ENCODE data around the gene NPAS4. TPM values are rescaled to one million over a fixed set of nuclear protein-coding genes. Genes with fewer than 3 reads are reported as not detected.

The NPAS4 gene
- 1.6 and 1.8 TPM in 2 replicates for total RNA-seq (2021)
- long read RNA-seq, partial matches to known transcripts = 1 of 1 reads
- long read RNA-seq, other reads (novel, unspliced or antisense) = 0 of 1 reads

DNA sequence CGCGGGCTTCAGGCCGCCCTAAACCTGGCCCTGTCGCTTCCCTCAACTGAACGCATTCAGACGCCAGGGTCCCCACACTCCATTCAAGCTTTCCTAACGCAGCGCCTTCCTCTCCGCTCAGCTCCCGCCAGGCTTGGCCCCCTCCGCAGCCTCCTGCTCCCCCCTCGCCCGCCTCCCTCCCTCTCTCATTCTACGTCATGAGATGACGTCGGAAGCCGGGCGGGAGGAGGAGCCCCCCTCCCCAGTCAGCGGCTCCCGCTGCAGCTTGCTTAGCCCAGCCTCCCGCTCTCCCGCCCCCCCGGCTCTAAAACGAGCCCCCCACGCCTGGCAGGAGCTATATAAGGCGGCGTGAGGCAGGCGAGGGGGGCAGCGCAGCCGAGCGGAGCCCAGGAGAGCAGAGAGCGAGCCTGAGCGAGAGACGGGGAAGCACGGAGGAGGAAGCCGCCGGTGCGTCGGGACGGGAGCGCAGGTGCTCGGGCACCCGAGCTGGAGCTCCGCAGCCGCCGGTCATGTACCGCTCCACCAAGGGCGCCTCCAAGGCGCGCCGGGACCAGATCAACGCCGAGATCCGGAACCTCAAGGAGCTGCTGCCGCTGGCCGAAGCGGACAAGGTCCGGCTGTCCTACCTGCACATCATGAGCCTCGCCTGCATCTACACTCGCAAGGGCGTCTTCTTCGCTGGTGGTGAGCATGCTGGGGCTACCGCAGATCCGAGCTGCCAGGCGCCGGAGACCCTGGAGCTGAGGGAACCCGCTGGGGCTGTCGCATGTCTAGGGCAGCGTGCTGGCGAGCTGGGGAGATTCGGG lies at the start of gene NPAS4:
Gene NPAS4 (plus strand): TSS at position 365 of the 806 bp plus-strand sequence. CDS start 145 bp downstream, at position 510.
- H3K23me2 ChIP-seq (ENCODE audit: insufficient read length, low read depth, low read length, poor library complexity, severe bottlenecking) = peaks cover 18% of the 10 kb centered on the region
- DNase-seq = peak; percentile 45
- Mint-ChIP-seq H3K4me1 (peaks cover 41 to 42% of the 10 kb centered on the region in 2 experiments), H3K9me3 (no peaks in the 10 kb centered on the region; a peak in 1 of 5 replicates), H3K27ac (no peak within 1 kb of the TSS), H3K36me3 (ENCODE audit: insufficient read depth in 1 of 3, low read depth in 3 of 3) (peaks cover 4 to 7% (median 6%) of the 10 kb centered on the region in 3 experiments; a peak in 5 of 7 replicates), H3K27me3 (ENCODE audit: low read depth) (peaks cover 36% of the 10 kb centered on the region), H3K4me3 (peak within 1 kb of the TSS; percentile 60 to 79)
- H3K4me2 ChIP-seq (ENCODE audit: insufficient read depth, insufficient read length, low read length) = peak within 1 kb of the TSS; percentile 86
- peak within 1 kb of the TSS; percentile 55 for H3K18ac ChIP-seq (ENCODE audit: insufficient read length, low read depth, low read length)
- H3K9me3 ChIP-seq (ENCODE audit: control insufficient read depth, low read depth, low read length) = no peaks in the 10 kb centered on the region
- H2BK120ac ChIP-seq (ENCODE audit: low read depth, low read length, poor library complexity, severe bottlenecking) = no peak within 1 kb of the TSS
- peaks cover 19% of the 10 kb centered on the region; the same call in 1 of the 2 replicates for H3K27me3 ChIP-seq (ENCODE audit: insufficient read depth, low read length)
- no peaks in the 10 kb centered on the region for H4K20me1 ChIP-seq (ENCODE audit: control insufficient read depth, insufficient read depth, insufficient read length)
- no peak for TF ChIP-seq CTCF (conservative IDR thresholded peaks at IDR 0.05)
- H4K91ac ChIP-seq (ENCODE audit: insufficient read length, low read depth, low read length) = no peak within 1 kb of the TSS
- H2BK20ac ChIP-seq (ENCODE audit: low read depth, low read length, poor library complexity, severe bottlenecking) = no peak within 1 kb of the TSS
- H4K8ac ChIP-seq (replicated peaks; ENCODE audit: insufficient read length, low read depth, low read length) = no peak within 1 kb of the TSS
- no peak within 1 kb of the TSS for H4K5ac ChIP-seq (ENCODE audit: insufficient read length, low read depth, low read length)
- H3K4ac ChIP-seq (ENCODE audit: low read depth, low read length) = no peak within 1 kb of the TSS
- WGBS (ENCODE audit: extremely low coverage, insufficient read length, low lambda C conversion rate) = no CpG with 5 or more reads among the region's 71 CpGs
- no peak within 1 kb of the TSS for H2BK15ac ChIP-seq (ENCODE audit: low read depth, low read length)
- H3T11ph ChIP-seq (ENCODE audit: low read length) = no peak within 1 kb of the TSS
- H2AFZ ChIP-seq (ENCODE audit: low read length) = no peak within 1 kb of the TSS
- no peak within 1 kb of the TSS for H2BK5ac ChIP-seq (ENCODE audit: insufficient read length, low read length)
- peaks cover 10% of the 10 kb centered on the region for H3K4me1 ChIP-seq (ENCODE audit: insufficient read depth, low read length)
- H3K9ac ChIP-seq (ENCODE audit: extremely low read depth, insufficient read length, low read length) = no peak within 1 kb of the TSS
- H3K23ac ChIP-seq (ENCODE audit: insufficient read length, low read depth, low read length) = no peak within 1 kb of the TSS
- peak within 1 kb of the TSS; percentile 45; the same call in 1 of the 2 replicates for H3K14ac ChIP-seq (ENCODE audit: insufficient read depth, low read length)
- H3K27ac ChIP-seq (ENCODE audit: insufficient read length, low read depth, low read length) = no peak within 1 kb of the TSS
- H3K79me2 ChIP-seq (ENCODE audit: insufficient read depth, low read length) = no peaks in the 10 kb centered on the region
- H2BK12ac ChIP-seq (ENCODE audit: insufficient read length, low read depth, low read length) = no peak within 1 kb of the TSS
- no peak within 1 kb of the TSS for H3K56ac ChIP-seq (ENCODE audit: insufficient read length, low read depth, low read length)
- H2AK5ac ChIP-seq (ENCODE audit: insufficient read length, low read length) = no peak within 1 kb of the TSS
- H3K79me1 ChIP-seq (ENCODE audit: insufficient read depth, low read depth, low read length, poor library complexity, severe bottlenecking) = no peaks in the 10 kb centered on the region
